HepG2 (cell line): ENCODE measurements around the gene UQCRHL. TPM values are rescaled to one million over a fixed set of nuclear protein-coding genes. Genes with fewer than 3 reads are reported as not detected.
A peak's percentile ranks its signal among the peaks of the same experiment; 100 is the strongest.

Source experiments
- DBP ChIP-seq: sonication (generic); formaldehyde crosslinking; IDR thresholded peaks from 2 replicates; pipeline ENCODE4 v1.4.0; 2020; ENCODE audit warnings: missing genetic modification reagents; ENCODE audit errors: not compliant biosample characterization
- HIVEP1 ChIP-seq: sonication (generic); formaldehyde crosslinking; IDR thresholded peaks from 2 replicates; pipeline ENCODE4 v1.4.0; 2020; ENCODE audit warnings: mild to moderate bottlenecking, missing genetic modification reagents
- NFAT5 ChIP-seq: sonication (generic); formaldehyde crosslinking; IDR thresholded peaks from 2 replicates; pipeline ENCODE4 v1.4.0; 2020; ENCODE audit warnings: missing genetic modification reagents
- NFE2 ChIP-seq: sonication (generic); formaldehyde crosslinking; IDR thresholded peaks from 2 replicates; pipeline ENCODE4 v1.4.0; 2020; ENCODE audit warnings: missing genetic modification reagents
- POLR2A ChIP-seq, 2 experiments: IDR thresholded peaks; 2 replicates each; pipeline ENCODE4 v1.6.1; 2011; ENCODE audit warnings: low read depth in 2 of 2, low read length in 2 of 2, mild to moderate bottlenecking in 1 of 2, moderate library complexity in 1 of 2; ENCODE audit not compliant: insufficient read depth in 1 of 2
- RERE ChIP-seq: IDR thresholded peaks from 2 replicates; pipeline ENCODE4 v1.6.1; 2016; ENCODE audit warnings: low read depth, missing genetic modification reagents, missing compliant biosample characterization
- TARDBP ChIP-seq: sonication (generic); formaldehyde crosslinking; IDR thresholded peaks from 2 replicates; pipeline ENCODE4 v1.8.0; 2022; ENCODE audit warnings: mild to moderate bottlenecking, missing genetic modification reagents
- ZFP1 ChIP-seq: IDR thresholded peaks from 2 replicates; pipeline ENCODE4 v1.6.1; 2016
- ZNF280D ChIP-seq: sonication (generic); formaldehyde crosslinking; IDR thresholded peaks from 2 replicates; pipeline ENCODE4 v1.5.1; 2020; ENCODE audit warnings: mild to moderate bottlenecking, missing genetic modification reagents
- ZNF446 ChIP-seq: sonication (generic); formaldehyde crosslinking; IDR thresholded peaks from 2 replicates; pipeline ENCODE4 v1.5.0; 2020; ENCODE audit warnings: mild to moderate bottlenecking, missing genetic modification reagents
- ZNF503 ChIP-seq: sonication (generic); formaldehyde crosslinking; IDR thresholded peaks from 2 replicates; pipeline ENCODE4 v1.4.0; 2020; ENCODE audit warnings: missing genetic modification reagents
- ZNF652 ChIP-seq: IDR thresholded peaks from 2 replicates; pipeline ENCODE4 v1.6.1; 2016; ENCODE audit warnings: low read depth, borderline replicate concordance
- ZNF670 ChIP-seq: sonication (generic); formaldehyde crosslinking; IDR thresholded peaks from 2 replicates; pipeline ENCODE4 v1.8.0; 2022; ENCODE audit warnings: mild to moderate bottlenecking, missing genetic modification reagents, borderline replicate concordance
- polyA plus RNA-seq, 8 experiments: library from polyadenylated mRNA; depleted of rRNA in 3 of 8; stranded (reverse) in 7 of 8; unstranded in 1 of 8; fragments of >200 nt; fragmentation: Illumina TruSeq in 4 of 8; extraction: Trizol in 4 of 8; gene quantifications; 2 replicates each; pipeline versions ENCODE4 v1.2.1 to v1.2.3, GENCODE V29; 2011 to 2016; ENCODE audit warnings: low read depth in 4 of 8, missing spikeins in 1 of 8, mixed read lengths in 1 of 8; ENCODE audit not compliant: insufficient read depth in 1 of 8
- total RNA-seq, 5 experiments: library from RNA; depleted of rRNA; stranded (reverse); fragments of >200 nt; fragmentation: Illumina TruSeq; extraction: Trizol; gene quantifications; 2 replicates each; pipeline ENCODE4 v1.2.3, GENCODE V29; 2016; ENCODE audit warnings: low read depth in 1 of 5

Gene UQCRHL
- total and polyA plus RNA-seq, 2 of the 13 experiments (the other 11 are each of a cell fraction or from before 2014, with no cell fraction given) = 1.8 to 2.3 TPM

- TF ChIP-seq NFAT5 (peak; percentile 49; the same call in 1 of the 2 replicates), TARDBP (CRISPR knock-in tag) (no peak), ZFP1 (no peak), RERE (no peak), HIVEP1 (CRISPR knock-in tag) (no peak; the same call in 1 of the 2 replicates), ZNF280D (CRISPR knock-in tag) (no peak), ZNF503 (CRISPR knock-in tag) (no peak), ZNF670 (CRISPR knock-in tag) (peak; percentile 31; the same call in 1 of the 2 replicates), DBP (CRISPR knock-in tag) (no peak), ZNF652 (CRISPR knock-in tag) (no peak), ZNF446 (CRISPR knock-in tag) (no peak; the same call in 1 of the 2 replicates), POLR2A (IDR thresholded peaks at IDR 0.05; ENCODE audit: insufficient read depth in 1 of 2, low read depth in 2 of 2, low read length in 2 of 2) (peak in 1 of 2 experiments; percentile 13; a peak in 1 of 4 replicates), NFE2 (CRISPR knock-in tag) (no peak)
These were observed 27.8 kb upstream of the UQCRHL start (continued) for GRCh38 chr1:15835205-15835740.
